Measurements from ENCODE around the gene TOGARAM1. TPM values are rescaled to one million over a fixed set of nuclear protein-coding genes. Genes with fewer than 3 reads are reported as not detected.
A peak's percentile ranks its signal among the peaks of the same experiment; 100 is the strongest.

Gene TOGARAM1
- total and polyA plus RNA-seq, 8 donors, result 3.4 to 13.3 (median 7.2) TPM

DNA sequence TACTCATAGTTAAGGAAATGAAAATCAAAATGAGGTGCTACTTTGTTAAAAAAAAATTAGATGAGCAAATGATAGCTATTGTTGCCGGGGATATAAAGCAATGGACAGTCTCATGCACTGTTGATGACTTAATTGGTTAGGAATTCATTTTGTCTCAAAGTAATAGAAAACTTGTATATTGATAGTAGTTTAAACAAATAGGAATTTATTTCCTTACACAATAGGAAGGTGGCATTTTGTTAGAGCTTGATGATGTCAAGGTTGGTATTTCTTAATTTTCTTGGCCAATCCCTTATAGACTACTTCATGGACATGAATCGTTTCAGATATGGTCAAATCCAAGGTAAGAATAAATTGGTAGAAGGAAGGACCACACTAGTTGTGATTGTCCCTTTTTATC lies 129.7 kb downstream of the TOGARAM1 start:
- WGBS, 2 donors, result 72 to 76% methylated on average over 2 of the region's 2 CpGs
- FAIRE-seq (peak; percentile 47), ATAC-seq (no peak)

DNA sequence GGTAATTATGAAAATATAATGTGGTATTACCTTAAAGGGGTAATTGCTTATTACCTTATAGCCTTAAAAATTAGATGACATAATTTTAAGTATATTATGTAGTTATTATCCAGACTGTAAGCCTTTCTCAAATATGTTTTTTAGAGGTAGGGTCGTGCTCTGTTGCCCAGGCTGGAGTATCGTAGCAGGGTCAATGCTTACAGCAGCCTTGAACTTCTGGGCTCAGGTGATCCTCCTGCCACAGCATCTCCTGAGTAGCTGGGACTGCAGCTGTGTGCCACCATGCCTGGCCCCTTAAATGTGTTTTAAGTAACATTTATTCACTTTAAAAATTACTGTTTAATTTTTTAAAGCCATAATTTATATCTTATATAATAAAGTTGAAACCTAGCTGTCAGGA lies 132.3 kb downstream of the TOGARAM1 start:
- peaks cover 3 to 18% (median 14%) of the 10 kb centered on the region in 3 donors for H3K4me1 ChIP-seq
- TF ChIP-seq, protein P1, sequence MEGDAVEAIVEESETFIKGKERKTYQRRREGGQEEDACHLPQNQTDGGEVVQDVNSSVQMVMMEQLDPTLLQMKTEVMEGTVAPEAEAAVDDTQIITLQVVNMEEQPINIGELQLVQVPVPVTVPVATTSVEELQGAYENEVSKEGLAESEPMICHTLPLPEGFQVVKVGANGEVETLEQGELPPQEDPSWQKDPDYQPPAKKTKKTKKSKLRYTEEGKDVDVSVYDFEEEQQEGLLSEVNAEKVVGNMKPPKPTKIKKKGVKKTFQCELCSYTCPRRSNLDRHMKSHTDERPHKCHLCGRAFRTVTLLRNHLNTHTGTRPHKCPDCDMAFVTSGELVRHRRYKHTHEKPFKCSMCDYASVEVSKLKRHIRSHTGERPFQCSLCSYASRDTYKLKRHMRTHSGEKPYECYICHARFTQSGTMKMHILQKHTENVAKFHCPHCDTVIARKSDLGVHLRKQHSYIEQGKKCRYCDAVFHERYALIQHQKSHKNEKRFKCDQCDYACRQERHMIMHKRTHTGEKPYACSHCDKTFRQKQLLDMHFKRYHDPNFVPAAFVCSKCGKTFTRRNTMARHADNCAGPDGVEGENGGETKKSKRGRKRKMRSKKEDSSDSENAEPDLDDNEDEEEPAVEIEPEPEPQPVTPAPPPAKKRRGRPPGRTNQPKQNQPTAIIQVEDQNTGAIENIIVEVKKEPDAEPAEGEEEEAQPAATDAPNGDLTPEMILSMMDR (IDR thresholded peaks at IDR 0.05), result no peak
- ATAC-seq (no peak), FAIRE-seq (no peak), DNase-seq (no peak)
- intact Hi-C loops (cut with DNase I), result no loop called here
- H3K36me3 ChIP-seq, result peaks cover 0 to 19% (median 0%) of the 10 kb centered on the region in 3 donors
- 92 to 93% methylated on average over 2 of the region's 2 CpGs for WGBS, 2 donors
- no peaks in the 10 kb centered on the region for H3K27me3 ChIP-seq
- no peak overlapping the region for H3K4me3 ChIP-seq
- H3K27ac ChIP-seq, result no peak overlapping the region
- H3K9me3 ChIP-seq, result no peaks in the 10 kb centered on the region

More for the DNA sequence above, 129.7 kb downstream of the TOGARAM1 start:
- H3K36me3 ChIP-seq, result peaks cover 0 to 4% (median 0%) of the 10 kb centered on the region in 3 donors
- peaks cover 10 to 24% (median 20%) of the 10 kb centered on the region in 3 donors for H3K4me1 ChIP-seq
- intact Hi-C loops (cut with DNase I), result no loop called here
- TF ChIP-seq, protein P1 (IDR thresholded peaks at IDR 0.05), result no peak
- no peak overlapping the region for H3K4me3 ChIP-seq
- no peak for DNase-seq
- H3K27me3 ChIP-seq, result no peaks in the 10 kb centered on the region
- H3K9me3 ChIP-seq, result no peaks in the 10 kb centered on the region
- no peak overlapping the region for H3K27ac ChIP-seq

DNA sequence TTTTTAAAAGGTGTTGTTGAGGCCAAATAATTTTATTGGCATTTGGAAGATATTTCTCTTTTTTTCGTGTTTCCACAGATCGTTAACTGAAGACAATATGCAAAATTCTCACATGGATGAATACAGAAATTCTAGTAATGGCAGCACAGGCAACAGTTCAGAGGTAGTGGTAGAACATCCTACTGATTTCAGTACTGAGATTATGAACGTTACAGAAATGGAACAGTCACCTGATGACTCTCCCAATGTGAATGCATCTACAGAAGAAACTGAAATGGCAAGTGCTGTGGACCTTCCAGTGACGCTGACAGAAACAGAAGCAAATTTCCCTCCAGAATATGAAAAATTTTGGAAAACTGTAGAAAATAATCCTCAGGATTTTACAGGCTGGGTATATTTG lies 133.2 kb downstream of the TOGARAM1 start:
- no peak for ATAC-seq
- H3K9me3 ChIP-seq, result no peaks in the 10 kb centered on the region
- no peak for DNase-seq
- FAIRE-seq, result no peak
- no peaks in the 10 kb centered on the region for H3K27me3 ChIP-seq
- H3K36me3 ChIP-seq, result peaks cover 0 to 19% (median 5%) of the 10 kb centered on the region in 3 donors
- intact Hi-C loops (cut with DNase I), result no loop called here
- WGBS, 2 donors, result 94 to 96% methylated on average over 4 of the region's 4 CpGs
- H3K27ac ChIP-seq, result no peak overlapping the region
- peaks cover 3 to 18% (median 8%) of the 10 kb centered on the region in 3 donors for H3K4me1 ChIP-seq
- no peak overlapping the region for H3K4me3 ChIP-seq
- TF ChIP-seq, protein P1 (IDR thresholded peaks at IDR 0.05), result no peak

DNA sequence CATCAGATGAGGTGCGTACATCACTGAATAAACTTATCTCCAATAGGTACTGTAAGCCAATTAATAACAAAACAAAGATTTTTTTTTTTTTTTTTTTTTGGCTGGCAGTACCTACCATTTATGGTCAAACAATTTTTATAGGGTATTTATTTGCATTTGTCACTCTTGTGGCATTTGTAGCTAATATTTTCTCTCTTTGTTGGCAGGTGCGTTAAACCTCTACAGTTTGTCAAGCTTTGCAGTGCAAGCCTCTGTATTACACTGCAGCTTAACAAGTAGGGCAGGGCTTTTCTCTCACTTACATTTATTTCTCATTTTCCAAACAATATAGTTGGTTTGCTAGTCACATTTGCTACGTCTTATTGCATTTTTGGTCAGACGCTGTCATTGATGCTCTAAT lies 134.2 kb downstream of the TOGARAM1 start:
- Histone ChIP-seq H3K9me3 (no peaks in the 10 kb centered on the region), H3K36me3 (peaks cover 0 to 22% (median 7%) of the 10 kb centered on the region in 3 donors), H3K27ac (no peak overlapping the region), H3K4me3 (no peak overlapping the region), H3K4me1 (peaks cover 0 to 12% (median 0%) of the 10 kb centered on the region in 3 donors), H3K27me3 (no peaks in the 10 kb centered on the region)
- no peak for FAIRE-seq
- TF ChIP-seq, protein P1 (IDR thresholded peaks at IDR 0.05), result no peak
- WGBS, 2 donors, result 86 to 87% methylated on average over 4 of the region's 4 CpGs
- no peak for DNase-seq
- intact Hi-C loops (cut with DNase I), result no loop called here
- ATAC-seq, result no peak

DNA sequence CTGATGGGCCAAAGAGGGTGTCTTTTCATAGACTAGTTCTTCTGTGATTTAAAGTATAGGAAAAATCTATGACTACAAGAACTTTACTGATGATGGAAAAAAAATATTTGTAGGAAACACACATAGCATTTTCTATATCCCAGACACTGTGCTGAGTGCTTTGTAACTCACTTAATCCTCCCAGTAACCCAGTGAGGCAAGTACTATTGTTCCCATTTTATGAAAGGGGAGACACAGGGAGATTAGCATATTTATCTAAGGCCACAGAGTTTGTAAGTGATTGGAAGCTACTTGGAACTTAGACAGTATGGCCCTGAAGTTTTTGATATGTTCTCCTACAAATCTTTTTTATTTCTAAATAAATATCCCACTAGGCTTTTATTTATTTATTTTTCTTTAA lies 141.8 kb downstream of the TOGARAM1 start:
- DNase-seq, result no peak

More for the DNA sequence above, 141.8 kb downstream of the TOGARAM1 start:
- TF ChIP-seq, protein P1 (IDR thresholded peaks at IDR 0.05), result no peak
- H3K4me1 ChIP-seq, result no peaks in the 10 kb centered on the region
- intact Hi-C loops (cut with DNase I), result no loop called here
- no peak overlapping the region for H3K4me3 ChIP-seq
- no peak for FAIRE-seq
- no peaks in the 10 kb centered on the region for H3K27me3 ChIP-seq
- no peak for ATAC-seq
- no peak overlapping the region for H3K27ac ChIP-seq
- H3K36me3 ChIP-seq, result peaks cover 0 to 18% (median 10%) of the 10 kb centered on the region in 3 donors
- no peaks in the 10 kb centered on the region for H3K9me3 ChIP-seq

Data from pancreas (tissue), 10 donors.